Neural progenitor cell (in vitro differentiated cells): ENCODE measurements around the gene RIMOC1.

ENCODE experiments used
- CTCF ChIP-seq: fragments of 200-600 bp; sonication (generic); IDR thresholded peaks from 2 replicates; pipeline ENCODE4 v1.5.1; 2017; ENCODE audit warnings: antibody characterized with exemption, mild to moderate bottlenecking
- EZH2 ChIP-seq: fragments of 200-600 bp; sonication (generic); IDR thresholded peaks from 2 replicates; pipeline ENCODE4 v1.6.1; 2017; ENCODE audit warnings: antibody characterized with exemption, mild to moderate bottlenecking, moderate library complexity

GRCh38 chr5:41856644-41857491 is 47.3 kb upstream of the RIMOC1 start:
- TF ChIP-seq CTCF, result peak; percentile 81
- TF ChIP-seq EZH2, result no peak
